Loucy (cell line): Measurements from ENCODE around the gene PRMT6.
"Not testable (repeated sequence)": the region's sequence is repeated elsewhere in the genome, so short reads cannot be mapped to it uniquely, and the experiment has no call there.

Experiments used
- CTCF ChIP-seq: fragments of 200-600 bp; sonication (generic); conservative IDR thresholded peaks from 2 replicates; pipeline ENCODE4 v1.5.1; 2014; ENCODE audit warnings: mild to moderate bottlenecking, antibody characterized with exemption, low read length
- EZH2phosphoT487 ChIP-seq: fragments of 200-600 bp; IDR thresholded peaks from 2 replicates; pipeline ENCODE4 v1.6.1; 2018; ENCODE audit warnings: antibody characterized with exemption, mild to moderate bottlenecking, moderate library complexity, borderline replicate concordance

GRCh38 chr1:107038874-107039273 is 17.6 kb upstream of the PRMT6 start:
- not testable (repeated sequence) for TF ChIP-seq CTCF, EZH2phosphoT487
